GM21360 (cell line): ENCODE measurements around the gene REV3L.

Experiments used
- ATAC-seq: cut with Tn5 transposase; IDR thresholded peaks from one replicate; pipeline ENCODE4 v1.9.1; 2021; ENCODE audit warnings: mild to moderate bottlenecking, moderate library complexity; ENCODE audit not compliant: unreplicated experiment

REV3L gene

GRCh38 chr6:111427341-111428116 is 55.5 kb downstream of the REV3L start:
- peak; percentile 73 for ATAC-seq

DNA sequence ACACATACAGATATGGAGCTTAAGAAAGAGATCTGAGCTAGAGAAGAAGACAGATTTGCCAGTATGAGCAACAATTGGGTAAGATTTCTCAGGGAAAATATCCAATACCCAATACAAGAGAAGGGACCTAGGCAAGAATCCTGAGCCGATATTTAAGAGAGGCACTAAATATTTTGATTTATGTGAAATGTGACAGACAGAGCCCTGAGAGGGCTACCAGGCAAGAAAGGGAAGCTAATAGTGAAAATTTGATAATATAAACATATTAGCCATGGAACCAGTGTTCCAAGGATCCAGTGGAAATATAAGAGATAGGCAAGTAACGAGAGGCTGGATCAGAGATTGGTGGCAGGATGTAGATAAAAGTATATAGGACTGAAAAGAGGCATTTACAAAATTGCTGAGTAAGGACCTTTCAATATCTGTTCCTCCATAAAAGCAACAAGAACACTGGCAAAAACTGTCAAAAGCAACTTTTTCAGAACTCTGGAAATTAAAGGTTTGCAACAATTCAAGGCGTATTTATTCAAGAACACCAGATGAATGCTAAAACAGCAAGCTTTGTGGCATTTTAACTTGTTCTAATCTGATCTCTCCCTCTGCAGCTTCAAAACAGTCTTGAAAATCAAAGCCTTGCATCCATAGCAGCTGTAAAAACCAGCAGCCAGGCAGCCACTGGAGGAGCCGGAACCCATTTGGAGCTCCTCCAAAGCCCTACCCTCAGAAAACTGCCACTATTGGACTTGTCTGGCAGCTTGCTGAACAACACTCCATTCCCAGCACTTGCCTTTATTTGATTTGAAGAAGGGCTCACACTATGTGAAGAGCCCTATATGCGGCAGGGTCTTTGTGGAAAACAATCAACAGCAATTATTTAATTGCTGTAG is 58.8 kb downstream of the REV3L start:
- ATAC-seq = no peak

DNA sequence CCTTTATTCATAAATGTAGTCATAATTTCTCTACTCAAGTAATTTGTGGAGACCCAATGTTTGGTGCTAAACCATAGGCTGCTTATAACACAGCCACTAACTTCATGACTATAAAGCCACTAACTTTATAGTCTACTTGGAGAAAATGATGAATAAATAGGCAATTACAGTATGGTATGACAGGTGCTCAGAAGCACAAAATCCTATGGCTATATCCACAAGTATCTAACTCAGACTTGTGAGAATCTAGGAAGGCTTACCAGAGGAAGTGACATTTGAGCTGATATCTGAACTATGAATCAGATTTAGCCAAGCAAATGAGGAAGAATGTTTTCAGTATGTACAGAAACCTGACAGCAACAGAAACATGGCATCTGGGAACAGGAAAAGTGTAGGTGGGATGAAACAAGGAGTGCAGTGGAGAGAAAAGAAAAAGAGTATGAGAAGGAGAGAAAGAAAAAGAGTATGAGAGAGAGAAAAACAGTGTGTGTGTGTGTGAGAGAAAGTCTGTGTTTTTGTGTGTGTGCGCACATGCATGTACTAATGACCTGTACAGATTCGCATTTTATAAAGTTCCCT is 59.9 kb downstream of the REV3L start:
- no peak for ATAC-seq

GRCh38 chr6:111418971-111419693 is 63.9 kb downstream of the REV3L start:
- no peak for ATAC-seq

DNA sequence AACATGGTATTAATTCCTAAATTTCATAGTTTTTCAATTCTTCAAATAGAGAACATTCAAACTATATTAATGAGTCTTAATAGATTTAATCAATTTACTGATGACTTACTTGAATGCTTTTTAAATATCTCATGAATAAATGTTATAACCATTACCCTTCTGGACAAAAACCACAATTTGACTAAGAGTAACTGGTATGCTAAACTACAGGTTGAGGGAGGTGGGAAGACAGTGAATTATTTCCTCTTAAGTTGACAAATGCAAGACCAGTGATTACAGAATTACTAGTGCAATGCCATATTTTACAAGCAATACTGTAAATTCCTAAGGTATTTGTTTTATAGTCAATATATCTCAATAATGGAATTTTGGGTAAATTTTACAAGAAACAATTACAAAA is 65.1 kb downstream of the REV3L start:
- no peak for ATAC-seq

- ATAC-seq = no peak
Measured at GRCh38 chr6:111417181-111417585, 65.8 kb downstream of the REV3L start.

GRCh38 chr6:111416529-111416928 is 66.5 kb downstream of the REV3L start:
- no peak for ATAC-seq

- ATAC-seq = no peak
Measured at GRCh38 chr6:111414373-111414772, 68.6 kb downstream of the REV3L start.

GRCh38 chr6:111411978-111412566 is 70.9 kb downstream of the REV3L start:
- ATAC-seq = peak; percentile 61

- ATAC-seq = no peak
Measured at GRCh38 chr6:111411046-111411445, 72.0 kb downstream of the REV3L start.

DNA sequence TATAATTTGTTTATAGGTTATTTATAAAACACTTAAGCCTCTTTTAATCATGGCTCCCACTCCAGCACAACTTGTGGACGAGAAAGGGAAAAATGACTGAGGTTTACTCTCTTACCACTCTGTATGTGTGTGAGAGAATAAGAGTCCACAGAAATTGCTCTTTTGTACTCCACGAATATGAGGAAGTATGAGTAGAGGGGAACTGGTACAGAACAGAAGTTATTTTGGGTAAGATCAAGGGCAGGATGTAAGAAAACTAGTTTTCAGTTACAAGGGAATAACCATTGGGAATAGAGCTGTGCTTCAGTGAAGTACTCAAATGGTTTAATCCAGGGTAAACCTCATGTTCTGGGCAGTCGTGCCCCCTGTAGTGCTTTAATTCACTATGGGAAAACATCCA is 72.6 kb downstream of the REV3L start:
- no peak for ATAC-seq

- no peak for ATAC-seq
Measured at GRCh38 chr6:111409430-111409829, 73.6 kb downstream of the REV3L start.

GRCh38 chr6:111407686-111408085 is 75.3 kb downstream of the REV3L start:
- no peak for ATAC-seq

GRCh38 chr6:111406200-111406721 is 76.8 kb downstream of the REV3L start:
- peak; percentile 99 for ATAC-seq

DNA sequence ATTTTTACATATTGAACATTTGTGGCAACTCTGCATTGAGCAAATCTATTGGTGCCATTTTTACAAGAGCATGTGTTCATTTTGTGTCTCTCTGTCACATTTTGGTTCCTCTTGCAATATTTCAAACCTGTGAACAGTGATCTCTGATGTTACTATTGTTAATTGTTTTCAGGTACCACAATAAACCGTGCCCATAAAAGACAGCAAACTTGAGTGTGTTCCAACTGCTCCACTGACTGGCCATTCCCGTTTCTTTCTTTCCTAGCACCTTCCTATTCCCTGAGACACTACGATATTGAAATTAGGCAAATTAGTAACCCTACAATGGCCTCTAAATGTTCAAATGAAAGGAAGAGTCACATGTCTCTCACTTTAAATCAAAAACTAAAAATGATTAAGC is 79.6 kb downstream of the REV3L start:
- no peak for ATAC-seq

GRCh38 chr6:111399626-111400025 is 83.4 kb downstream of the REV3L start:
- no peak for ATAC-seq

GRCh38 chr6:111388681-111389080 is 94.3 kb downstream of the REV3L start:
- ATAC-seq = no peak

- no peak for ATAC-seq
Measured at GRCh38 chr6:111382476-111383294, 100.3 kb downstream of the REV3L start.

GRCh38 chr6:111381728-111382127 is 101.3 kb downstream of the REV3L start:
- no peak for ATAC-seq

- ATAC-seq = no peak
Measured at GRCh38 chr6:111381123-111381522, 101.9 kb downstream of the REV3L start.
